ENCODE results near the gene GRIK2. TPM values are rescaled to one million over a fixed set of nuclear protein-coding genes. Genes with fewer than 3 reads are reported as not detected.

GRIK2 gene
- total RNA-seq, 2 experiments from 2014 or later = not detected

DNA sequence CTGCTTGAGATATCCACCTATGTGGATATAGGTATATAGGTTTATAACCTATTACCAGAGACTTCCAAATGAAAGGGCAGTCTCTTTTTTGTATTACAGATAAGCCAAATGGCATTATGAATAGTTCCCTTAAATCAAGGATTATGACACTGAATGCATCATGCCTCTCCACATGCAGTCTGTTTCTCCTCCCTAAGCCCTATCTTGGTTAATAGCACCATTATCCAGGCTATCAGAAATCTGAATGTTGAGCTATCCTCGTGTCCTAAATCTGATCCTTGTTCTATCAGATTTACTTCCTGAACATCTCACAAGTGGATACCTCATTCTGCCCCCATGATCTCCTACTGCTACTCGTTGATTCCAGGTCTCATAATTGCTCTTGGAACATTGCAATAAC lies 138.0 kb downstream of the GRIK2 start:
- DNase-seq = no peak
- no peaks in the 10 kb centered on the region for H3K36me3 Mint-ChIP-seq

DNA sequence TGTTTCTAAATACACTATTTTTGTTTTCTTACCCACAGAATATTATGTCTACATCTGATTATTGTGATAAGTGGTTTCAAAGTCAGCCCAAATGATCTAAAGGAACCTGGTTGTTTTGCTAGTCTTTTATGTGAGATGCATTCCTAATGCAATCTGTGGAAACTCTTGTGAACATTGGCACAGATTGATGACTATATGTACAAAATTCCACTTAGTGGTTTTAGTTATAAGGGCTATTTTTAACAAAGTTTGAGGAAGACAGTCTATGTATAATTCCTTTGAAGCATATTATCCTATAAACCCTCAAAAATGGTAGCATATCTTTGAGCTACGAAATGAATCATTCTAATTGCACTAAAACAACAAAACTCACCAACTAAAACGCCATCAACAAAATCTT lies 140.9 kb downstream of the GRIK2 start:
- no peak for DNase-seq
- no peaks in the 10 kb centered on the region for H3K36me3 Mint-ChIP-seq
- H3K27me3 Mint-ChIP-seq = no peaks in the 10 kb centered on the region
- no peak overlapping the region for H3K4me3 Mint-ChIP-seq
- H3K27ac Mint-ChIP-seq = no peak overlapping the region
- H3K4me1 Mint-ChIP-seq = no peaks in the 10 kb centered on the region
- H3K9me3 Mint-ChIP-seq = peaks cover 2% of the 10 kb centered on the region

More for the DNA sequence above, 138.0 kb downstream of the GRIK2 start:
- Mint-ChIP-seq H3K4me3 (no peak overlapping the region), H3K27me3 (no peaks in the 10 kb centered on the region), H3K9me3 (no peaks in the 10 kb centered on the region), H3K4me1 (no peaks in the 10 kb centered on the region), H3K27ac (no peak overlapping the region)

DNA sequence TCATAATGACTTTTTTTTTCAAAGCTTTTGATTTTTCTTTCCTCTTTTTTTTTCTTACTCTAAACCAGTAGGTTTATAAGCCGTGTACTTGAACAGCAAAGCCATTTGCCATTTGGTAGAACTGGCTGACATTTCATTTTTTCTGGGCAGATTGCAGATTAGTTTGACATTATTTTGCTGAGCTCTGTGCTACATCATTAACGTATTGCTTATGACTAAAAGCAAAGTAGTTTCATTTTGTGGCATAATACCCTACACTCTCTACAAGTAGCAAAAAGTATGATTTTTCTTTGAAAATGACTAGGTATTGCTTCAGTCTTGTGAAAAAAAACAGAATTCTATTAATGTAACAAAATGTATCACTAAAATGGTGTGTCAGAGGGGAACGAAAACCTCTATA lies 141.3 kb downstream of the GRIK2 start:
- no peak for DNase-seq
- no peak overlapping the region for H3K27ac Mint-ChIP-seq
- H3K27me3 Mint-ChIP-seq = no peaks in the 10 kb centered on the region
- H3K9me3 Mint-ChIP-seq = peaks cover 2% of the 10 kb centered on the region
- no peaks in the 10 kb centered on the region for H3K4me1 Mint-ChIP-seq
- no peaks in the 10 kb centered on the region for H3K36me3 Mint-ChIP-seq
- H3K4me3 Mint-ChIP-seq = no peak overlapping the region

DNA sequence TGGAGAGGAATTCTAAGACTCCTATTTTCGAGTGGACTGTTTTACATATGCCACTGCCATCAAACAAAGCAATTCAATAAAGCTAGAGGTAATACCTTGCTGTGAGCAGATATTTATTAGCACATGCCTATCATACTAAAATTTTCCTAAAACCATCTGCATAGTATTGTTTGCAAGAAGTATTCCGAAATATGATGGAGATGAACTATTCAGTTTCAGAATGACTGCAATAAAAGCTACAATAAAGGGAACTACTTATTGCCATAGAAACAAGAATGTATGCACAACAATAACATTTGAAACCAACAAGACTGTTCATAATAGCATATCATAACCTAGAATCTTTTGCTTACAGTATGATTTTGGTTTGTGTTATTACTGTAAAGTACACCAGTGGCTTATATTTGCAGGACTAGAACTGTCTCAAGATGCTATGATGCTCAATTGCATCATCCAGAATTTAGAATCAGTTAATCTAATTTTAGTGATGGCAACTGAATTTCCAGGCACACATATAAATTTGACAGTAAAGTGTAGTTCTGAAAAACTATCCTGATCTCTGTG lies 144.3 kb downstream of the GRIK2 start:
- Mint-ChIP-seq H3K27ac (no peak overlapping the region), H3K36me3 (no peaks in the 10 kb centered on the region), H3K4me3 (no peak overlapping the region), H3K9me3 (peaks cover 3% of the 10 kb centered on the region), H3K4me1 (no peaks in the 10 kb centered on the region), H3K27me3 (no peaks in the 10 kb centered on the region)
- DNase-seq = no peak

DNA sequence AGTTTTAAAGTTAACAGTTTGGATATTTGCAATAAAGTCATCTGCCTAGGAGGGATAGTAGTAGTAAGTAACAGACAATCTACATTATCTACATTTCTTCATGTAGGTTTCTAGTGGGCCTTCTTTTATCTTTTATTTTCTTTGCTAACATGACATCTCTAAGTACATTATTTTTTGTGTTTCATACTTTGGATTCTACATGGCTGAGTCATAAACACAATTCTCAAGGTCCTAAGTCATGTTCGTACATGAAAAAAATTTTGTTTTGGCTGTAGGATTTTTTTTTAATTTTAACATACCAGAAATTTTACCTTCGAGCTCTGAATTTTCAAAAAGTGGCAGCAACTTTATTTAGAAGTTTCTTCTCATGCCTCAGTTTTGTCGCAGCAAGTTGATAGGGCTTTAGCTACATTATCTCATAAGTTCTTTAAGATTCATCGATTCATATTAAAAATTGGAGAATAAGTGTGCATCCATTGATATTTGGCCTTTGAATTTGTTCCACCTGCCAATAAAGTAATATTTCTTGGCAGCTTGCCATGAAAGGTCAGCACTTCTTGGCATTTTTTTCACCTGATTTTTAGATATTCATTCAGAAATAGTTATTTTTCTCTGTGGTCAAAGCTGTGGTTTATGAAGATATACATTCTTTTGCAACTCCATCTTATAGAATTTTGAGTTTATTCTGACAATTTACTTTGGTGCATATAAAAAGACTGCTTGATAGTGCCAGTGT lies 146.2 kb downstream of the GRIK2 start:
- H3K4me3 Mint-ChIP-seq = no peak overlapping the region
- H3K36me3 Mint-ChIP-seq = no peaks in the 10 kb centered on the region
- H3K27me3 Mint-ChIP-seq = no peaks in the 10 kb centered on the region
- no peak overlapping the region for H3K27ac Mint-ChIP-seq
- H3K9me3 Mint-ChIP-seq = peaks cover 3% of the 10 kb centered on the region
- no peak for DNase-seq
- no peaks in the 10 kb centered on the region for H3K4me1 Mint-ChIP-seq

DNA sequence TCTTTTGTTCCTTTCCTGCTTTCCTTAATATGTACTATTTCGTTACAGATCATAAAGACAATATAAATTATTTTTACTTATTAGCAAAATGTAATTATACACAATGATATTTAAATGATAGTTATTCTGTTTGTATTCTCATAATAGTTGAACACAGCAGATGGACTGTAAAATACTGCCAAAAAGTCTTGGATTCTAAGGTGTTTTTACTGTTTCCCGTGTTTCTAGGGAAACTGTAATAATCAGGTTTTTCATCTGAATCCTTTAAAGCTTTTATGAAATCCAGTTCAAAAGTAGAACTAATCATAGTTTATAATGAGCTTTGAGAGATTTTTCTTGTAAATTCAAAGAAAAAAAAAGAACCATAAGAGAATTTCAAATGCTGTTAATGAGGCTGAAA lies 148.4 kb downstream of the GRIK2 start:
- no peak for DNase-seq
- Mint-ChIP-seq H3K9me3 (peaks cover 3% of the 10 kb centered on the region), H3K36me3 (no peaks in the 10 kb centered on the region), H3K27ac (no peak overlapping the region), H3K4me3 (no peak overlapping the region), H3K4me1 (no peaks in the 10 kb centered on the region), H3K27me3 (no peaks in the 10 kb centered on the region)

DNA sequence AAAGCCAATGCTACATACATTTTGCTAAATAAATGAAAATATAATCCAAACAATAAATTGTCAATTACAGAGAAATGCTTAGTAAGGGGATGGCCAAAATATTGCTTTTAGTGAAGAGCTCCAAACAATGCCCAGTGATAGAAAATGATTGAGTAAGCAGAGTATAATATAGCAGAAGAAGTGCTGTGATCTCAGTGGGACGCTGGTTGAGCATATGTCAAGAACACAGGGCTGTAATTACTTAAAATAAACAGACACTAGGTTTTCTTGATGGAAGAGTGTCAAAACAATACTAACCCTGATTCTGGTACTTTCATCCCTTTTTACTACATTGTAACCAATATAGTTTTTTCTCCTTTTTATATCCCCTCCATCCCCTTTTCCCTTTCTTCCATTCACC lies 150.3 kb downstream of the GRIK2 start:
- peaks cover 5% of the 10 kb centered on the region for H3K9me3 Mint-ChIP-seq
- DNase-seq = no peak
- no peaks in the 10 kb centered on the region for H3K27me3 Mint-ChIP-seq
- H3K4me3 Mint-ChIP-seq = no peak overlapping the region
- no peaks in the 10 kb centered on the region for H3K4me1 Mint-ChIP-seq
- H3K36me3 Mint-ChIP-seq = no peaks in the 10 kb centered on the region
- no peak overlapping the region for H3K27ac Mint-ChIP-seq

DNA sequence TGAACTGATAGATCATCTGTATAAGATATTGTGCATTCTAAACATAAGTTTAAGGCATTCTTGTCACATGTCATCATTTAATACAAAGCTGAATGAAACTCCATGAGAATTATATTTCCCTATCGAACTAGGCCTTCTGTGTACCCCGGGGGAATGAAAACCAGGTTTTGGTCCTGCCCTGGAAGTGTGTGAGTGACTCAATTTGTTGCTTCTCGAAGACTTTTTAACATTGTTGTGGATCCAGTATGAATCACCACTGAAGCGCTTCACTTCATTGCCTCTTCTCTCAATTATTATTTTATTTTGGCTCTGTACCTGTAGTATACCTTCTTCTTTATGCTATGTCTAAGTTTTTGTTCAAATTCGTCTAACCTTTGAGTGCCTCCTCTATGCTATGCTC lies 150.8 kb downstream of the GRIK2 start:
- no peaks in the 10 kb centered on the region for H3K4me1 Mint-ChIP-seq
- no peak overlapping the region for H3K27ac Mint-ChIP-seq
- DNase-seq = no peak
- H3K27me3 Mint-ChIP-seq = no peaks in the 10 kb centered on the region
- no peaks in the 10 kb centered on the region for H3K36me3 Mint-ChIP-seq
- no peak overlapping the region for H3K4me3 Mint-ChIP-seq
- peaks cover 5% of the 10 kb centered on the region for H3K9me3 Mint-ChIP-seq

DNA sequence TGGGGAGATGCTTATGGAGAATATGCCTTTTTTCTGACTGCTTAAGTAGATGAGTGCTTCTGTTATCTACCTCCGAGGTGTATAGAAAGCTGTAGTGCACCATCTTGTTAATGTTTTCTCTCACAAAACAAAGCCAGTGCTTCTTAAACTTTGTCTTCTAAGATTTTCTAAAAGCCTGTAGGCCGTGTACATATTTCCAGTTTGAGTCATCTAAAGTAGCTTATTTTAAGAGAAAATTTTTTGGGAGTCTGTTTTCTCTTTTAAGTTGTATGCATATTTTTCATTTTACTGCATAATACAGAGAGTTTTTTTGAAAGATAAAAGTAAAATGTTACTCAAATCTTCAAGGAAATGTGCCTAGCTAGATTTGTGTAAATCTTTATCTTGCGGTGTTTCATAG lies 151.7 kb downstream of the GRIK2 start:
- H3K36me3 Mint-ChIP-seq = no peaks in the 10 kb centered on the region
- no peak overlapping the region for H3K4me3 Mint-ChIP-seq
- no peak for DNase-seq
- H3K4me1 Mint-ChIP-seq = no peaks in the 10 kb centered on the region
- no peaks in the 10 kb centered on the region for H3K27me3 Mint-ChIP-seq
- no peak overlapping the region for H3K27ac Mint-ChIP-seq
- H3K9me3 Mint-ChIP-seq = peaks cover 5% of the 10 kb centered on the region

DNA sequence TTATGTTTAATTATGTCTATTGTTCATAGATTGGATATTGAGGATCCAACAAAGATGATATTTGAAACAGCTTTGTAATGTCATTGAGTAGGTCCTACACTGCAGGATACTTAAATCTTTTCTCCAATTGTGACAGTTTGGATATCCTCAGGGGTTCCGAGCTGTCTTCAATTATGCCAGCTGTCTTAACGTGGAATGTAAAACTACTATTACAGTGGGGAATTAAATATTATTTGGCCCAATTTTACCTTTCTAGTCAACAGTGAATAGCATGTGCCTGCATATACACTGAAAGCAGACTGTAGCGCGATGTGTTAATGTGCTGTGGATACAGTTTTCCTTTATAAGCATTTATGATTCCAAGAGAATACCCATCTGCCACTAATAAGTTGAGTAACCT lies 156.9 kb downstream of the GRIK2 start:
- H3K27ac Mint-ChIP-seq = no peak overlapping the region
- H3K4me1 Mint-ChIP-seq = no peaks in the 10 kb centered on the region
- no peaks in the 10 kb centered on the region for H3K27me3 Mint-ChIP-seq
- H3K4me3 Mint-ChIP-seq = no peak overlapping the region
- peaks cover 3% of the 10 kb centered on the region for H3K9me3 Mint-ChIP-seq
- H3K36me3 Mint-ChIP-seq = no peaks in the 10 kb centered on the region
- DNase-seq = no peak

DNA sequence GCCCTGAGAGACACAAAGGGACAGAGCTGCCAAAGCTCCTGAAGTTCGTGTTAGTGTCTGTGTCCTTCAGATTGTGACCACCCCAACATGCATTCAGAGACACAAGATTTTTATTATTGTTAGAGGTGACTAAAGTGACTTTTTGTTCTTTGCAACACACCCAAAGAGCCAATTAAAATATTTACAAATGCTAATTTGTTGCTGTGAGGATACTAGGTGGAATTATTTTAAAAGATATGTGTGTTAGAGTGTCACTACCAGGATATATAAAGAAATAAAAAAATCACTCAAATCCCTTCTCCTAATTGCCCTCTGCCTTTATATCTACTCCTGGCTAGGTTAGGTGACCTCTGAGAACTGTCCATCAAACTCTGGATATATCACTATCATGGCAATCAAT lies 160.7 kb downstream of the GRIK2 start:
- Mint-ChIP-seq H3K4me1 (no peaks in the 10 kb centered on the region), H3K4me3 (no peak overlapping the region), H3K27me3 (no peaks in the 10 kb centered on the region), H3K36me3 (no peaks in the 10 kb centered on the region), H3K9me3 (no peaks in the 10 kb centered on the region), H3K27ac (no peak overlapping the region)
- no peak for DNase-seq

DNA sequence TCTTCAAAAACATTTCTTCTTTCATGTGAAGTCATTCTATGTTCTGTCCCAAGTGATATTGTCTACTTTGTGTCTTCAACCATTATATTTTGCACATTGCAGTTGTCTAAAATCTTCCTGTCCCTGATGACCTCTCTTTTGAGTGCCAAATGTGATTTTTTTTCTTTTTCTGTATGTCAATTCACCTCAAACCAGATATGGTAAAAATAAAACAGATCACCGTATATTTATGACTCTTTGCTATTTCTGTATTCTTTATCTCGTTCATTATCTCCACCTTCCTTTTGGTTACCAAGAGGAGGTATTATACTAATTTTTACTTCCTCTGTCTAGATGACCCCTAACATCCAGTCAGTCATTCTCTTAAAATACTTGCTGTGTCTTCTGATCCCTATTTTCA lies 165.2 kb downstream of the GRIK2 start:
- no peak for DNase-seq
- Mint-ChIP-seq H3K27me3 (no peaks in the 10 kb centered on the region), H3K36me3 (no peaks in the 10 kb centered on the region), H3K4me3 (no peak overlapping the region), H3K27ac (no peak overlapping the region), H3K4me1 (no peaks in the 10 kb centered on the region), H3K9me3 (no peaks in the 10 kb centered on the region)

DNA sequence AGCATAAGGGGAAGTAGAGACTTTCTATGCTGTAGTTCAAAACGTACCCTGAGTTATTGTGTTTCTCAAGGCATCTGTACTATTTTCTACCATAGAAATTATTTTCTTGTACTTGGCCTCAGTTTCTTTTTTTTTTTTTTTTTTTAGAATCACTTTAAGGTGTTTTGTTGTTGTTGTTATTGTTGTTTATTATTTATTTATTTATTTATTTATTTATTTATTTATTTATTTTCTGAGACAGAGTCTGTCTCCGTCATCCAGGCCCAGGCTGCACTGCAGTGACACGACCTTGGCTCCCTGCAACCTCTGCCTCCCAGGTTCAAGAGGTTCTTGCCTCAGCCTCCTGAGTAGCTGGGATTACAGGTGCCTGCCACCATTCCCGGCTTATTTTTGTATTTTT lies 179.1 kb downstream of the GRIK2 start:
- Mint-ChIP-seq H3K4me1 (no peaks in the 10 kb centered on the region), H3K36me3 (no peaks in the 10 kb centered on the region), H3K27ac (no peak overlapping the region), H3K27me3 (no peaks in the 10 kb centered on the region), H3K9me3 (no peaks in the 10 kb centered on the region), H3K4me3 (no peak overlapping the region)
- DNase-seq = no peak

DNA sequence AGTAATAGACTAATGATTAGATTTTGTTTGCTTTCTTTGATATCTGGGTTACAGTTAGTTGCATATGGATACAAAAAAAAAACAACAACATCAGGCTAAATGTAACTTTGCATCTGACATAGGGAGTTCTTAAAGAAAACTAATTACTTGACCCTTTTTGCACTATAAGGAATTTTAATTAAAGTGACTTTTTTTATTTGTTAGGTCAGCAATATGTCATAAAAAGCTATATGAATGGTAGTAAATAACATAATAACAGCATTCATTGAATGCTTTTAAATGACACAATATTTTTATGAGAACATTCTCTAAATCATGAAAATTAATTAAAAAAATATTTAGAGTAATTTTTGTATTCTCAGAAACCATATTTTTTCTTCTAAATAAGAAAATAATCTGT lies 183.6 kb downstream of the GRIK2 start:
- no peak for DNase-seq
- no peaks in the 10 kb centered on the region for H3K4me1 Mint-ChIP-seq
- peaks cover 1% of the 10 kb centered on the region for H3K9me3 Mint-ChIP-seq
- H3K4me3 Mint-ChIP-seq = no peak overlapping the region
- no peaks in the 10 kb centered on the region for H3K36me3 Mint-ChIP-seq
- no peaks in the 10 kb centered on the region for H3K27me3 Mint-ChIP-seq
- H3K27ac Mint-ChIP-seq = no peak overlapping the region

DNA sequence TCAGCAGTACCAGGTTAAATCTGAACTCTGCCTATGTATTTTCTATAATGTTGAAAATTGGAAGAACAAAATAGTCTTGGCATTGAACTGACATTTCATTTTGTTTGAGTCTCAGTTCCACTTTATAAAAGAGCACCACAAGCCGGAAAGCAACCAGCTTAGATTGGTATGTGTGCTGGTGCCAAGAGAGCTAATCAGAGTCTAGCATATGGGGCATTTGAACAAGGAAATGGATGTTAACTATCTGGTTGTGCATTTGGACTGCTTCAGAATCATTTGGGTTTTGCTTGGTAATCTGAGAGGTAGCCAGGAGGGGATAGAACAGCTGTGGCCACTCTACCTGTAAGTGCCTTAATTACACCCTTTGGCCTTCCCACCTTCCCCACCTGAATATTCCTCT lies 184.8 kb downstream of the GRIK2 start:
- Mint-ChIP-seq H3K4me1 (no peaks in the 10 kb centered on the region), H3K4me3 (no peak overlapping the region), H3K27ac (no peak overlapping the region), H3K36me3 (no peaks in the 10 kb centered on the region), H3K27me3 (no peaks in the 10 kb centered on the region), H3K9me3 (peaks cover 1% of the 10 kb centered on the region)
- no peak for DNase-seq

DNA sequence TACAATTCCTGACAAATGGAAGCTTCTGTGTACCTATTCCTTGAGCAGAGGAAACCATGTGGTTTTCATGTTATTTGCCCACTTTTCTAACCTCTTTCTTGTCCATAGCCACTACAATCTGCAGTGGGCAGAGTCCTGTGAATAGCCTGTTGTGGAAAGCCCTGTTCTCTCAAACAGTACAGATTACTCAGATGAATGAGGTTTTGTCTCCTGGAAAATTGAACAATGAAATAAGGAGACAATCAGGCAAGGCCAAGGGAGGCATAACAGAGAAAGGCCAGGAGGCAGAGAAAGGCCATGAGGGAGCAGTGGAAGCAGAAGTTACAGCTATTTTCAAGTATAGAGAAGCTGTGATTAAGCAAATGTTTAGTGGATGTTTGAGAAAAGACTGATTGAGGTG lies 189.3 kb downstream of the GRIK2 start:
- H3K36me3 Mint-ChIP-seq = no peaks in the 10 kb centered on the region

More for the DNA sequence above, 189.3 kb downstream of the GRIK2 start:
- no peak for DNase-seq
- Mint-ChIP-seq H3K27ac (no peak overlapping the region), H3K9me3 (peaks cover 1% of the 10 kb centered on the region), H3K27me3 (no peaks in the 10 kb centered on the region), H3K4me3 (no peak overlapping the region), H3K4me1 (no peaks in the 10 kb centered on the region)

Data from activated naive CD8-positive, alpha-beta T cell treated with anti-CD3 and anti-CD28 coated beads for 36 hours (primary cell).